Measurements from ENCODE around the gene HOXC6. TPM values are rescaled to one million over a fixed set of nuclear protein-coding genes. Genes with fewer than 3 reads are reported as not detected.

The HOXC6 gene
- total RNA-seq, 4 donors from 2014 or later: 3.6 to 17.3 (median 7.2) TPM

DNA sequence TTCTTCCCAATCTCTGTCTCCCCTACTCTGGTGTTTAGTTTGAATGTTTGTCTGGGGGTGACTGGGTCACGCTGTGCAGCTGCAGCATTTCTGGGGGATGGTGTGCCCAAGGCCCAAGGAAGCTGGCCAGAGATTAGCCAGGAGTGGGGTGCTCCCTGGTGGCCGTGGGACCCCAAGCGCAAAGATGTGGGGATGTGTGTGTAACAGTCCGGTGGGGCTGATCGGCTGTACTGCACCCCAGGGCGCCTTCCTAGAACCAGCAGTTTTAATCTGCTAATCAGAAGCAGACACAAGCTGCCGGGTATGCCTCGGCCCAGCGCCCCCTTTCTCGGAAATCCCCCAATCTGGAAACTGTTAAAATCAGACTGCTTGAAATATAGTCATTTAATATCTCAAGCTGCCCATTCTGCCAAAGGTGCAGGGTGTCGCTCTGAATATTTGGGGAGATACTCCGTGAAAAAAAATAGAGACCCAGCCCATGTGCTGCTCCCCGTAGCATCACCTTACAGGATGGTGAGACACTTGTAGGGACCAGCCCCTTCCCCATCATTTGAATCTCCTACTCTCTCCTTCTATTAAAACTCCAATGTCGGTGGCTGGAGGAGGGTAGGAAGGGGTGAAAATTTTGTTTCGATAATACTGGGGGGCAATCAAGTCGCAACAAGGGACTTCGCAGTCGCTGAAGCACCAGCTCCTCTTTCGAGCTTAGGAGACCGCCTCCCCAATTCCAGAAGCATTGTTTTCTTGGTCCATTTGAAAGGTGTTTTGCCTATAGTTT, 24.0 kb upstream of the HOXC6 start:
- Histone ChIP-seq H3K4me3 (peak overlapping the region in 3 of 4 donors; percentile 30 to 49 (median 44)), H3K27me3 (peaks cover 0 to 52% of the 10 kb centered on the region in 2 donors), H3K9me3 (no peaks in the 10 kb centered on the region), H3K4me1 (peaks cover 0 to 88% (median 16%) of the 10 kb centered on the region in 4 donors), H3K27ac (peak overlapping the region; percentile 65 to 99 (median 86)), H3K36me3 (peaks cover 0 to 4% (median 0%) of the 10 kb centered on the region in 3 donors)
- TF ChIP-seq EP300 (IDR thresholded peaks at IDR 0.05) (no peak), POLR2A (IDR thresholded peaks at IDR 0.05) (no peak)
- TF ChIP-seq, protein P1, sequence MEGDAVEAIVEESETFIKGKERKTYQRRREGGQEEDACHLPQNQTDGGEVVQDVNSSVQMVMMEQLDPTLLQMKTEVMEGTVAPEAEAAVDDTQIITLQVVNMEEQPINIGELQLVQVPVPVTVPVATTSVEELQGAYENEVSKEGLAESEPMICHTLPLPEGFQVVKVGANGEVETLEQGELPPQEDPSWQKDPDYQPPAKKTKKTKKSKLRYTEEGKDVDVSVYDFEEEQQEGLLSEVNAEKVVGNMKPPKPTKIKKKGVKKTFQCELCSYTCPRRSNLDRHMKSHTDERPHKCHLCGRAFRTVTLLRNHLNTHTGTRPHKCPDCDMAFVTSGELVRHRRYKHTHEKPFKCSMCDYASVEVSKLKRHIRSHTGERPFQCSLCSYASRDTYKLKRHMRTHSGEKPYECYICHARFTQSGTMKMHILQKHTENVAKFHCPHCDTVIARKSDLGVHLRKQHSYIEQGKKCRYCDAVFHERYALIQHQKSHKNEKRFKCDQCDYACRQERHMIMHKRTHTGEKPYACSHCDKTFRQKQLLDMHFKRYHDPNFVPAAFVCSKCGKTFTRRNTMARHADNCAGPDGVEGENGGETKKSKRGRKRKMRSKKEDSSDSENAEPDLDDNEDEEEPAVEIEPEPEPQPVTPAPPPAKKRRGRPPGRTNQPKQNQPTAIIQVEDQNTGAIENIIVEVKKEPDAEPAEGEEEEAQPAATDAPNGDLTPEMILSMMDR (IDR thresholded peaks at IDR 0.05): no peak
- WGBS, 2 donors: 37 to 46% methylated on average over 20 of the region's 20 CpGs
- DNase-seq (ENCODE audit: low spot score in 2 of 2): no peak

DNA sequence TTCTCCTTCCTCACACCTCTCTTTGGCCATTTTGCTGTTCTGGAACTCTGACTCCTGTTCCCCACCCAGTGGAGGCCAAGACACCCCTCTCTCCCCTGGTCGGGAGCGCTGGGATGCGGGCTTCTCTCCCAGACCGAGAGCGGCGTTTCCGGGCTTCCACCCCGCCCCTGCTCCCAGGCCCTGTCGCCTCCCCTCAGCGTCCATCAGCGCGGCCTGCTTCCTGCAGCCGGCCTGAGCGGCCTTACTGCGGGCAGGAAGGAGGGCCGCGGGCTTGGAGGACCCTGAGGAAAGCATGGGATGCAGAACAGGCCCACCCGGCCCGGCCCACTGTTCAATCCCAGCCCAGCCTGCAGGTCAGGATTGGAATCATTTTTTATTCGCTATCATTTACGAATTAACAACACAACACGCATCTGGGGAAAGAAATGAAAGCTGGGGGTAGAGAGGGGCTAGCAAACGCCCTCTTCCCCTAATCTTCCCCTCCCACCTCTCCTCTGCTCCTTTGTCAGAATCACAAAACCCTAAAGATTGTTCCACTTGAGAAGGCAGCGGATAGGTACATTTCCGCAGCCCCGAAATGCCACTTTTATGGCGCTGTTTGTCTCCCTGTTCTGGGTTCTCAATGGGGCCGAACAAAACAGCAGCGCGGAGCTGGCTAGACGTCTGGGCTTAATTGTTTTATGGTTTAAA, 23.3 kb upstream of the HOXC6 start:
- peaks cover 0 to 90% (median 19%) of the 10 kb centered on the region in 4 donors for H3K4me1 ChIP-seq
- peak overlapping the region; percentile 65 to 99 (median 81) for H3K27ac ChIP-seq
- no peaks in the 10 kb centered on the region for H3K9me3 ChIP-seq
- no peak for DNase-seq (ENCODE audit: low spot score in 2 of 2)
- H3K27me3 ChIP-seq: peaks cover 0 to 52% of the 10 kb centered on the region in 2 donors
- peak overlapping the region; percentile 26 to 49 (median 37) for H3K4me3 ChIP-seq
- TF ChIP-seq, protein P1 (IDR thresholded peaks at IDR 0.05): no peak
- TF ChIP-seq EP300 (IDR thresholded peaks at IDR 0.05): peak in 1 of 2 donors; percentile 59
- H3K36me3 ChIP-seq: peaks cover 0 to 4% (median 0%) of the 10 kb centered on the region in 3 donors
- 13 to 21% methylated on average over 31 of the region's 31 CpGs for WGBS, 2 donors

DNA sequence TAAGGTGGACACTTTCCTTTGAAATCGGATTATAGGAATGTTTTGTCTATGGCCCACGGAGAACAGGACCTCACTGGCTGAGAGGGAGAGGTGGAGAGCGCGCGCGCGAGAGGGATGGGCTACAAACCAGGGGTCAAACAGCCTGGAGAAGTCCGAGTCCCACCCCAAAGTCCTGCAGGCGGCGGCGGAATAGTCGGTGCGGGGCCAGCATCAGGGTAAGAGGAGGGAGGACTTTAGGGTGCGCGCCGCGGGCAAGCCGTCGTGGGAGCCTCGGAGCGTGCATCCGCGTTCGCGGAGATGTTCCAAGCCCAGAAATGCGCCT, 22.7 kb upstream of the HOXC6 start:
- H3K4me1 ChIP-seq: peaks cover 0 to 89% (median 17%) of the 10 kb centered on the region in 4 donors
- H3K9me3 ChIP-seq: no peaks in the 10 kb centered on the region
- peaks cover 0 to 4% (median 0%) of the 10 kb centered on the region in 3 donors for H3K36me3 ChIP-seq
- no peak for DNase-seq (ENCODE audit: low spot score in 2 of 2)
- H3K27ac ChIP-seq: peak overlapping the region; percentile 65 to 99 (median 81)
- H3K27me3 ChIP-seq: peaks cover 0 to 48% of the 10 kb centered on the region in 2 donors
- TF ChIP-seq POLR2A (IDR thresholded peaks at IDR 0.05) (no peak), EP300 (IDR thresholded peaks at IDR 0.05) (no peak)
- TF ChIP-seq, protein P1 (IDR thresholded peaks at IDR 0.05): no peak
- WGBS, 2 donors: 4 to 6% methylated on average over 26 of the region's 26 CpGs
- peak overlapping the region; percentile 26 to 49 (median 37) for H3K4me3 ChIP-seq

DNA sequence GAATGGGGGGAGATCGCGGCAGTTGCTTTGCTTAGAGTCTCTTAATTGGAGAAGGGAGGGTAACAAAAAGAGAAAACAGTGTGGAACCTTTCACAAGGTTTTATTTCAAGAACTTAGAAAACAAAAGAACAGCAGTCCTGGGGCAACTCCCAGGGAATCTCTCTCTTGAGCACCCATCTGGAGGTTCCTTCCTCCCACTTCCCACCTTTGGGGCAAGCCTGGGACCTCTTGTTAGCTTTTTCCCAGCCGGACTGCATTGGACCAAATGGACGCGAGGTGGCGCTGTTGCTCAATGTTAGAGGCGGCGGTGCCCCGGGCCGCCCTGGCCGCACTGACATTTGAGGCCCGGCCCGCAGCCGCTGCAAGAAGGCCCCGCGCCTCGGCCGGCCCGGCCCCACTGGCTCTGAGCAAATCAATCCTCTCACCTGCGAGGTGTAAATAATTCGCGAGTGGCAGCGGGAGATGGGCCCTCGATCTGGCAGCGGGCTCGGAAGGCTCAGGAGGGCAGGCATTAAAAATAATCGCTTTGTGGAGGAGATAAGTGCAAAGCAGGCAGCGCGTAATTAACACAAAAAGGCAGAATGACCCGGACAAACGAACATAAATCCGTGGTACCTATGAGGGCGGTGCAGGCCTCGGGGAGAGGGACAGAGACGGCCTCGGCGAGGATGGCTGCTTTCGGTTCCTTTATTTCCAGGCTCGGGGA, 22.2 kb upstream of the HOXC6 start:
- H3K9me3 ChIP-seq: no peaks in the 10 kb centered on the region
- H3K4me3 ChIP-seq: peak overlapping the region; percentile 30 to 49 (median 41)
- peak; percentile 92 to 97 for DNase-seq (ENCODE audit: low spot score in 2 of 2)
- WGBS, 2 donors: 8 to 12% methylated on average over 27 to 39 of the region's 39 CpGs
- peaks cover 0 to 46% of the 10 kb centered on the region in 2 donors for H3K27me3 ChIP-seq
- peaks cover 0 to 4% (median 0%) of the 10 kb centered on the region in 3 donors for H3K36me3 ChIP-seq
- TF ChIP-seq POLR2A (IDR thresholded peaks at IDR 0.05) (peak in 1 of 2 donors; percentile 27), EP300 (IDR thresholded peaks at IDR 0.05) (peak in 1 of 2 donors; percentile 74)
- TF ChIP-seq, protein P1 (IDR thresholded peaks at IDR 0.05): peak; percentile 86 to 98 (median 92)
- H3K27ac ChIP-seq: peak overlapping the region; percentile 65 to 99 (median 81)
- peaks cover 0 to 89% (median 17%) of the 10 kb centered on the region in 4 donors for H3K4me1 ChIP-seq

Data from tibial nerve (tissue), 4 donors.